H9 (cell line): ENCODE data around the gene CADM1. TPM values are rescaled to one million over a fixed set of nuclear protein-coding genes. Genes with fewer than 3 reads are reported as not detected.

ENCODE experiments used
- DNase-seq: peaks from one replicate; pipeline ENCODE4 v3.0.0-alpha.2; 2017
- H2AFZ ChIP-seq: one replicate; pipeline ENCODE4 v1.6.1; 2013; ENCODE audit warnings: mild to moderate bottlenecking, low read length, control low read depth, moderate library complexity
- H2AK5ac ChIP-seq: 2 replicates; pipeline ENCODE4 v1.6.1; 2013; ENCODE audit warnings: low read length, control low read depth, mixed read lengths; ENCODE audit not compliant: insufficient read length
- H2BK120ac ChIP-seq: one replicate; pipeline ENCODE4 v1.6.1; 2013; ENCODE audit warnings: low read depth, mild to moderate bottlenecking, low read length, control low read depth, inconsistent platforms; ENCODE audit not compliant: poor library complexity, severe bottlenecking
- H2BK12ac ChIP-seq: 2 replicates; pipeline ENCODE4 v1.6.1; 2013; ENCODE audit warnings: low read length, control low read depth, mixed read lengths, low read depth; ENCODE audit not compliant: insufficient read length
- H2BK15ac ChIP-seq: 2 replicates; pipeline ENCODE4 v1.6.1; 2013; ENCODE audit warnings: low read depth, low read length, control low read depth
- H2BK20ac ChIP-seq: one replicate; pipeline ENCODE4 v1.6.1; 2013; ENCODE audit warnings: low read depth, mild to moderate bottlenecking, low read length, control low read depth, inconsistent platforms; ENCODE audit not compliant: poor library complexity, severe bottlenecking
- H2BK5ac ChIP-seq: 2 replicates; pipeline ENCODE4 v1.6.1; 2013; ENCODE audit warnings: low read length, control low read depth, mixed read lengths; ENCODE audit not compliant: insufficient read length
- H3K14ac ChIP-seq: 2 replicates; pipeline ENCODE4 v1.6.1; 2013; ENCODE audit warnings: low read length, control low read depth; ENCODE audit not compliant: insufficient read depth
- H3K18ac ChIP-seq: 2 replicates; pipeline ENCODE4 v1.6.1; 2013; ENCODE audit warnings: low read depth, mild to moderate bottlenecking, mixed read lengths, low read length, control low read depth; ENCODE audit not compliant: insufficient read length
- H3K23ac ChIP-seq: 2 replicates; pipeline ENCODE4 v1.6.1; 2013; ENCODE audit warnings: low read length, control low read depth, mixed read lengths, low read depth; ENCODE audit not compliant: insufficient read length
- H3K23me2 ChIP-seq: 2 replicates; pipeline ENCODE4 v1.6.1; 2013; ENCODE audit warnings: low read depth, mild to moderate bottlenecking, mixed read lengths, low read length, control low read depth; ENCODE audit not compliant: insufficient read length, poor library complexity, severe bottlenecking
- H3K27ac ChIP-seq: 2 replicates; pipeline ENCODE4 v1.5.1; 2013; ENCODE audit warnings: low read length, control low read depth, mixed read lengths, low read depth; ENCODE audit not compliant: insufficient read length
- H3K27me3 ChIP-seq: 2 replicates; pipeline ENCODE4 v1.6.1; 2013; ENCODE audit warnings: low read length, control low read depth, inconsistent platforms; ENCODE audit not compliant: insufficient read depth
- H3K4ac ChIP-seq: 2 replicates; pipeline ENCODE4 v1.6.1; 2013; ENCODE audit warnings: low read depth, mild to moderate bottlenecking, control low read depth, inconsistent platforms, low read length, moderate library complexity
- H3K4me1 ChIP-seq: 2 replicates; pipeline ENCODE4 v1.6.1; 2013; ENCODE audit warnings: low read length, control low read depth, inconsistent platforms; ENCODE audit not compliant: insufficient read depth
- H3K4me2 ChIP-seq: 2 replicates; pipeline ENCODE4 v1.6.1; 2013; ENCODE audit warnings: low read length, control low read depth, mixed read lengths; ENCODE audit not compliant: insufficient read length, insufficient read depth
- H3K56ac ChIP-seq: 2 replicates; pipeline ENCODE4 v1.6.1; 2013; ENCODE audit warnings: low read depth, mild to moderate bottlenecking, mixed read lengths, low read length, control low read depth; ENCODE audit not compliant: insufficient read length
- H3K79me1 ChIP-seq: 2 replicates; pipeline ENCODE4 v1.6.1; 2013; ENCODE audit warnings: low read depth, mild to moderate bottlenecking, moderate library complexity, low read length, control low read depth, inconsistent platforms; ENCODE audit not compliant: insufficient read depth, poor library complexity, severe bottlenecking
- H3K79me2 ChIP-seq: 2 replicates; pipeline ENCODE4 v1.6.1; 2013; ENCODE audit warnings: low read length, control low read depth, inconsistent platforms; ENCODE audit not compliant: insufficient read depth
- H3K9ac ChIP-seq: 2 replicates; pipeline ENCODE4 v1.6.1; 2013; ENCODE audit warnings: low read length, control low read depth, mixed read lengths; ENCODE audit not compliant: insufficient read length; ENCODE audit errors: extremely low read depth
- H3K9me3 ChIP-seq: one replicate; pipeline ENCODE4 v1.6.1; 2013; ENCODE audit warnings: low read depth, low read length, inconsistent platforms; ENCODE audit not compliant: control insufficient read depth
- H3T11ph ChIP-seq: one replicate; pipeline ENCODE4 v1.6.1; 2013; ENCODE audit warnings: mild to moderate bottlenecking, low read length, control low read depth, inconsistent platforms
- H4K20me1 ChIP-seq: one replicate; pipeline ENCODE4 v1.6.1; 2013; ENCODE audit not compliant: control insufficient read depth, insufficient read length, insufficient read depth
- H4K5ac ChIP-seq: 2 replicates; pipeline ENCODE4 v1.6.1; 2013; ENCODE audit warnings: low read depth, mild to moderate bottlenecking, mixed read lengths, low read length, control low read depth; ENCODE audit not compliant: insufficient read length
- H4K8ac ChIP-seq: replicated peaks from 2 replicates; pipeline ENCODE4 v1.6.1; 2013; ENCODE audit warnings: low read length, control low read depth, mixed read lengths, low read depth; ENCODE audit not compliant: insufficient read length
- H4K91ac ChIP-seq: 2 replicates; pipeline ENCODE4 v1.6.1; 2013; ENCODE audit warnings: low read depth, mild to moderate bottlenecking, moderate library complexity, mixed read lengths, low read length, control low read depth; ENCODE audit not compliant: insufficient read length
- H3K27ac Mint-ChIP-seq, 3 experiments: 2 replicates in 2 of 3; 3 replicates in 1 of 3; pipeline ENCODE4 v1.8.0; 2020 to 2021; ENCODE audit warnings: mixed read lengths in 3 of 3, mild to moderate bottlenecking in 1 of 3, moderate library complexity in 1 of 3
- H3K27me3 Mint-ChIP-seq: 2 replicates; pipeline ENCODE4 v1.8.0; 2021; ENCODE audit warnings: low read depth, mild to moderate bottlenecking, moderate library complexity, mixed read lengths
- H3K36me3 Mint-ChIP-seq, 3 experiments: 2 replicates in 2 of 3; 3 replicates in 1 of 3; pipeline ENCODE4 v1.8.0; 2020 to 2021; ENCODE audit warnings: low read depth in 3 of 3, mixed read lengths in 3 of 3; ENCODE audit not compliant: insufficient read depth in 1 of 3
- H3K4me1 Mint-ChIP-seq, 2 experiments: 2 replicates each; pipeline ENCODE4 v1.8.0; 2020; ENCODE audit warnings: mixed read lengths in 2 of 2
- H3K4me3 Mint-ChIP-seq, 2 experiments: 2 replicates in 1 of 2; 3 replicates in 1 of 2; pipeline ENCODE4 v1.8.0; 2020 to 2021; ENCODE audit warnings: mild to moderate bottlenecking in 2 of 2, mixed read lengths in 2 of 2, moderate library complexity in 1 of 2
- H3K9me3 Mint-ChIP-seq, 2 experiments: 2 replicates in 1 of 2; 3 replicates in 1 of 2; pipeline ENCODE4 v1.8.0; 2020; ENCODE audit warnings: mild to moderate bottlenecking in 2 of 2, mixed read lengths in 2 of 2, moderate library complexity in 1 of 2
- CTCF ChIP-seq: fragments of 200-600 bp; sonication (generic); conservative IDR thresholded peaks from 3 replicates; pipeline ENCODE4 v1.8.0; 2021; ENCODE audit warnings: antibody characterized with exemption, mild to moderate bottlenecking
- WGBS: extraction: QIAGEN DNeasy Blood & Tissue Kit; methylation state at CpG from one replicate; pipeline ENCODE4 v1.1.7; 2013; ENCODE audit warnings: missing lambda C conversion rate, low lambda C conversion rate, mixed read lengths; ENCODE audit not compliant: insufficient read length; ENCODE audit errors: extremely low coverage; 5-methylcytosine and 5-hydroxymethylcytosine counted together
- total RNA-seq: library from RNA; stranded (reverse); gene quantifications from 2 replicates; pipeline ENCODE4 v1.2.1, GENCODE V29; 2021

Gene CADM1
- total RNA-seq, 1 experiment from 2014 or later, result 11.9 TPM

GRCh38 chr11:115349335-115350017, 154.7 kb downstream of the CADM1 start:
- H3K56ac ChIP-seq, result no peak overlapping the region
- H2AFZ ChIP-seq, result no peak overlapping the region
- H3K23ac ChIP-seq, result no peak overlapping the region
- H3K4me1 ChIP-seq, result no peaks in the 10 kb centered on the region
- Mint-ChIP-seq H3K27me3 (peaks cover 5% of the 10 kb centered on the region; the same call in 1 of the 2 replicates), H3K36me3 (no peaks in the 10 kb centered on the region), H3K4me3 (no peak overlapping the region), H3K27ac (no peak overlapping the region), H3K4me1 (peaks cover 0 to 6% of the 10 kb centered on the region in 2 experiments; a peak in 1 of 4 replicates), H3K9me3 (no peaks in the 10 kb centered on the region)
- no peaks in the 10 kb centered on the region for H3K9me3 ChIP-seq
- H2BK15ac ChIP-seq, result no peak overlapping the region
- H3K4me2 ChIP-seq, result no peak overlapping the region
- DNase-seq, result no peak
- H4K91ac ChIP-seq, result no peak overlapping the region
- H3K79me2 ChIP-seq, result no peaks in the 10 kb centered on the region; the same call in 1 of the 2 replicates
- H2BK20ac ChIP-seq, result no peak overlapping the region
- H3K18ac ChIP-seq, result no peak overlapping the region
- no CpG with 5 or more reads among the region's 7 CpGs for WGBS
- H3K4ac ChIP-seq, result no peak overlapping the region
- no peak overlapping the region for H3K14ac ChIP-seq
- H4K20me1 ChIP-seq, result no peaks in the 10 kb centered on the region
- H3K9ac ChIP-seq, result no peak overlapping the region
- no peaks in the 10 kb centered on the region for H3K27me3 ChIP-seq
- no peak overlapping the region for H2BK5ac ChIP-seq
- H3K27ac ChIP-seq, result no peak overlapping the region
- TF ChIP-seq CTCF, result no peak
- no peaks in the 10 kb centered on the region for H3K23me2 ChIP-seq
- no peak overlapping the region for H4K5ac ChIP-seq
- H3T11ph ChIP-seq, result no peak overlapping the region
- no peak overlapping the region for H4K8ac ChIP-seq
- no peak overlapping the region for H2BK12ac ChIP-seq
- H2BK120ac ChIP-seq, result no peak overlapping the region
- no peaks in the 10 kb centered on the region for H3K79me1 ChIP-seq
- H2AK5ac ChIP-seq, result no peak overlapping the region
